ENCODE results near the gene ASIC4.

Gene ASIC4

GRCh38 chr2:219570924-219571310, 56.6 kb downstream of the ASIC4 start:
- TF ChIP-seq CTCF (IDR thresholded peaks at IDR 0.05; ENCODE audit: low read depth, low read length, poor library complexity, severe bottlenecking) (no peak), EZH2phosphoT487 (IDR thresholded peaks at IDR 0.05; ENCODE audit: borderline replicate concordance, low read length) (no peak)
- Histone ChIP-seq H3K27me3 (ENCODE audit: control insufficient read depth, low read length) (peaks cover under 1% of the 10 kb centered on the region; the same call in 1 of the 2 replicates), H3K4me3 (ENCODE audit: low read length) (no peak overlapping the region), H3K4me1 (ENCODE audit: control insufficient read depth, low read length) (no peaks in the 10 kb centered on the region), H3K9me2 (replicated peaks; ENCODE audit: control insufficient read depth, low read length) (no peaks in the 10 kb centered on the region), H3K27ac (ENCODE audit: low read depth, low read length) (no peak overlapping the region), H3K36me3 (ENCODE audit: control insufficient read depth, low read length) (no peaks in the 10 kb centered on the region), H3K79me2 (ENCODE audit: control insufficient read depth, low read length) (no peaks in the 10 kb centered on the region), H3F3A (ENCODE audit: control insufficient read depth, insufficient read depth) (no peaks in the 10 kb centered on the region), H4K20me1 (ENCODE audit: control insufficient read depth, insufficient read depth, low read depth, low read length) (no peaks in the 10 kb centered on the region), H3K9me3 (ENCODE audit: control insufficient read depth, insufficient read depth, low read length) (no peaks in the 10 kb centered on the region), H3K4me2 (ENCODE audit: low read length) (no peak overlapping the region)

- no peak within 1 kb of the TSS for H3K4me3 ChIP-seq (ENCODE audit: low read length)
- H3F3A ChIP-seq (ENCODE audit: control insufficient read depth, insufficient read depth): no peaks in the 10 kb centered on the region
- no peaks in the 10 kb centered on the region for H3K79me2 ChIP-seq (ENCODE audit: control insufficient read depth, low read length)
- no peak within 1 kb of the TSS for H3K4me2 ChIP-seq (ENCODE audit: low read length)
- no peaks in the 10 kb centered on the region for H3K4me1 ChIP-seq (ENCODE audit: control insufficient read depth, low read length)
- TF ChIP-seq CTCF (IDR thresholded peaks at IDR 0.05; ENCODE audit: low read depth, low read length, poor library complexity, severe bottlenecking) (no peak), EZH2phosphoT487 (IDR thresholded peaks at IDR 0.05; ENCODE audit: borderline replicate concordance, low read length) (no peak)
- H3K27ac ChIP-seq (ENCODE audit: low read depth, low read length): no peak within 1 kb of the TSS
- no peaks in the 10 kb centered on the region for H3K36me3 ChIP-seq (ENCODE audit: control insufficient read depth, low read length)
- H3K9me2 ChIP-seq (replicated peaks; ENCODE audit: control insufficient read depth, low read length): no peaks in the 10 kb centered on the region
- peaks cover 3% of the 10 kb centered on the region; the same call in 1 of the 2 replicates for H3K27me3 ChIP-seq (ENCODE audit: control insufficient read depth, low read length)
- no peaks in the 10 kb centered on the region for H4K20me1 ChIP-seq (ENCODE audit: control insufficient read depth, insufficient read depth, low read depth, low read length)
- H3K9me3 ChIP-seq (ENCODE audit: control insufficient read depth, insufficient read depth, low read length): no peaks in the 10 kb centered on the region
Observed at GRCh38 chr2:219571311-219572236, 57.3 kb downstream of the ASIC4 start, which contains the start of gene OBSL1. Gene OBSL1, minus strand, starts transcription at chr2:219571539. Its CDS starts 307 bp downstream, at chr2:219571232.

- Histone ChIP-seq H3K4me1 (ENCODE audit: control insufficient read depth, low read length) (no peaks in the 10 kb centered on the region), H3K79me2 (ENCODE audit: control insufficient read depth, low read length) (no peaks in the 10 kb centered on the region), H3K27me3 (ENCODE audit: control insufficient read depth, low read length) (peaks cover 3% of the 10 kb centered on the region; the same call in 1 of the 2 replicates), H3K4me2 (ENCODE audit: low read length) (no peak within 1 kb of the TSS), H3K36me3 (ENCODE audit: control insufficient read depth, low read length) (no peaks in the 10 kb centered on the region), H3K9me3 (ENCODE audit: control insufficient read depth, insufficient read depth, low read length) (no peaks in the 10 kb centered on the region), H3K4me3 (ENCODE audit: low read length) (no peak within 1 kb of the TSS), H4K20me1 (ENCODE audit: control insufficient read depth, insufficient read depth, low read depth, low read length) (no peaks in the 10 kb centered on the region), H3F3A (ENCODE audit: control insufficient read depth, insufficient read depth) (no peaks in the 10 kb centered on the region), H3K9me2 (replicated peaks; ENCODE audit: control insufficient read depth, low read length) (no peaks in the 10 kb centered on the region), H3K27ac (ENCODE audit: low read depth, low read length) (no peak within 1 kb of the TSS)
- no peak for TF ChIP-seq EZH2phosphoT487 (IDR thresholded peaks at IDR 0.05; ENCODE audit: borderline replicate concordance, low read length)
- no peak for TF ChIP-seq CTCF (IDR thresholded peaks at IDR 0.05; ENCODE audit: low read depth, low read length, poor library complexity, severe bottlenecking)
Observed at GRCh38 chr2:219572237-219573001, 58.1 kb downstream of the ASIC4 start, which contains the start of gene INHA. Gene INHA, plus strand, starts transcription at chr2:219572310. Its CDS starts 65 bp downstream, at chr2:219572375.

All from DOHH2 (cell line).